GM18909 (cell line): ENCODE data around the gene COL6A2.
"Not testable (repeated sequence)": the region's sequence is repeated elsewhere in the genome, so short reads cannot be mapped to it uniquely, and the experiment has no call there.

Experiments
- ATAC-seq: cut with Tn5 transposase; IDR thresholded peaks from one replicate; pipeline ENCODE4 v1.9.1; 2021; ENCODE audit warnings: mild to moderate bottlenecking; ENCODE audit not compliant: unreplicated experiment, poor library complexity

COL6A2 gene

DNA sequence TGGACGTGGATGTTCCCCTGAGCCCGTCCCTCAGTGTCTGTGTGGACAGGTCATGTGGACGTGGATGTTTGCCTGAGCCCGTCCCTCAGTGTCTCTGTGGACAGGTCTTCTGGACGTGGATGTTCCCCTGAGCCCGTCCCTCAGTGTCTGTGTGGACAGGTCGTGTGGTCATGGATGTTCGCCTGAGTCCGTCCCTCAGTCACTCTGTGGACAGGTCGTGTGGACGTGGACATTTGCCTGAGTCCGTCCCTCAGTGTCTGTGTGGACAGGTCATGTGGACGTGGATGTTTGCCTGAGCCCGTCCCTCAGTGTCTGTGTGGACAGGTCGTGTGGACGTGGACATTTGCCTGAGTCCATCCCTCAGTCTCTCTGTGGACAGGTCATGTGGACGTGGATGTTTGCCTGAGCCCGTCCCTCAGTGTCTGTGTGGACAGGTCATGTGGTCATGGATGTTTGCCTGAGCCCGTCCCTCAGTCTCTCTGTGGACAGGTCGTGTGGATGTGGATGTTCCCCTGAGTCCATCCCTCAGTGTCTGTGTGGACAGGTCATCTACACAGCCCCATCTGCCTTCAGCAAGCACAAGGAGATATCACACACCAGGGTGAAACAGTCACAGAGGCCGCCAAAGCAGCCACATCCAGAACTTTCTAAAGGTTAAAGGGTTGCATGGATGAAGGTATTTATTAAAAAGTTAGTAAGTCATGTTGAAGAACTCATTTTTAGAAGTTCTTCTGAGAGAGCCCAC, 38.0 kb upstream of the COL6A2 start:
- ATAC-seq: not testable (repeated sequence)

DNA sequence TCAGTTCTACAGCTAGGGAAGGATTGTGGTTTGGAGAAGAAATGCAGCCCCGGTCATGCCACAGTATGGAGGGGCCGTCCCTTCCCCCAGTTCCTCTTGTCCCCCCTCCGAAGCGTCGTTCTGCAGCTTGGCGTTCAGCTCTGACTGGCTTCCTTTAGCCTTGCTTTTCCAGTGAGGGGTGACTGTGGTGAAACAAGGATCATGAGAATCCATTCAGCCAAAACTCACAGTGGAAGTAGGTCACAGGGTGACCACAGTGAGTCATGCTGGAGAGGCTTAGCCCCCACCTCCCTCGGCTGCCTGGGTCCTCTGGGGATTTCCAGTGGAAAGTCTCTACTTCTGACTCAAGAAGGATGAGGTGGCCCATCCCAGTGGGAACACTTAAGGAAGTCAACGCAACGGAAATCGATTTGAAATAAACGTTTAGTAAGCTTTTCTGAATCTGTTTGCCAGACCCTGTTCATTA, 37.3 kb upstream of the COL6A2 start:
- ATAC-seq: no peak

DNA sequence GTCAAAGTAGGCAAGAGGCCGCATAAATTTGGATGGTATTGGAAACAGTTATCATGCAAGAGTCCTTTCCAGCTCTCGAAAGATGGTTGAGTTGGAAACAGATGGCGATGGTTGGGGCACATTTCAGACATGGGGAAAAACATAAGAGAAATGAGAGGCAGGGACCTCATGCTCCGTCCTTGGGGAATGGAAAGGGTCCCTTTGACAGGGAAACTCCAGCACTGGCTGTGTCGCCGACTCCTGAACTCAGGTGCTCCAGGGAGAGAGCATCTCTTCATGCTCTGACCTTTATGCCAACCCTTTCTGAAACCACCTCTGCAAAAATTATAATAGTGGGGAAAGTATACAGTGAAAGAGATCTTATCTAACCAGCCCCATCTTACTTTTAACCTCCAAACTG, 36.8 kb upstream of the COL6A2 start:
- ATAC-seq: no peak

DNA sequence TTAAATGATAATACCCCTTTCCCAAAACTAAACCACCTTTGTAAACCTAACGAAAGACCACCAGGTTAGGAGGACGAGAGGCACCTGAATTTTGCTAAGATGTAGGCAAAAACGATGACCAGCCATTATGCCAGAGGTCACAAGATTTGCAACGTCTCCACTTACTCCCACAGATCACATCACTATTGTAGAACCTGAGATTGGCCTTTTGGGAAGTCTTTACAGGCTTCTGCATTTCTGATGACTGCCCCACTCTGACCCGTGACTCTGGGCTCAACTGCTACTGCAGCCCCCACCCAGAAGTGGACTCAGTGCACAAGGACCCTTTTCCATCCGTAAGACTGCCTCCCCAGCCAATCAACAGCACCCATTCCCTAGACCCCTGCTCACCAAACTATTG, 36.4 kb upstream of the COL6A2 start:
- ATAC-seq: no peak

DNA sequence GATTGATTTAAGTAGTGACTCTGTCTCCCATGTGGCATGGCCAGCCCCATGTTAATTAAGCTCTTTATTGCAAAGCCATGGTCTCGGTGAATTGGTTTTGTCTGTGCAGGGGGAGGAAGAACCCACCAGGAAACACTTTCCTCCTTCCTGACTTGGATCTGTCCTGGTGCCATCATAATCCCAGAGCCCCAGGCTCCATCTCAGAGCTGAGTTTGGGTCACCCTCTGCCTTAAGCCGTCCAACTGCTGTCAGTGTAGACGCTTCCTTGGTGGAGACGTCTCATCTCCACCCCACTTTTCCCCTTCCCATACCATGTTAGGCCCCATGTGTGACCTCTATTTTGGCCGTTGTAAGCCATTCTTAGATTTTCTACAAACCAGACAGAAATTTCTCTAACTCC, 36.0 kb upstream of the COL6A2 start:
- ATAC-seq: no peak

DNA sequence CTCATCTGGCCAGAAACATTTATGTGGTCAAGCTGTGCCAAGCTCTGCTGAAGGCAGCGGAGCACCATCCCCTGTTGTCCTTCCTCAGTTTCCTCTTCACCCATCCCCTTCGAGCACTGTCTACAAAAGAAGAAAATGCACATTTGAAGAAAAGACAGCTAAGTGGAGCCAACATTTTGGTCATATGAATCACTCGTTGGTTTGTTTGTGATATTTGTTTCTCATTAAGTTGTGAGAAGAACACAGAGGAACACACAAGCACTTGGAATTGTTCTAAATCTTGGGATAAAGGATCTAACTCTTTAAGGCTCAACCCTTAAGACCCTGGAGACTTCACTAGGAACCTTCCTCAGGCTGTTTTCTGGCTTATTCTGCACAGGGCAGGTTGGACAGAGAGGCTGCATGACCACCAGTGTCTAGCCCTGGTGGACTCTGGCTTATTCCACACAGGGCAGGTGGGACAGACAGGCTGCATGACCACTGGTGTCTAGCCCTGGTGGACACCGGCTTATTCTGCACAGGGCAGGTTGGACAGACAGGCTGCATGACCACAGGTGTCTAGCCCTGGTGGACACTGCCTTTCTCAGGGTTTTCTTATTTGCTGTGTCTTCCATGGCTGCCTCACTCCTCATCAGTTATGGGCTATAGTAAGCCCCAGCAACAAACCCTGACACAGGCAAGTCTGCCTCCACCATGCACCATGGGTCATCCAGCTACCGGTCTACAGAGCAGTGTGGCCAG, 35.3 kb upstream of the COL6A2 start:
- ATAC-seq: no peak

DNA sequence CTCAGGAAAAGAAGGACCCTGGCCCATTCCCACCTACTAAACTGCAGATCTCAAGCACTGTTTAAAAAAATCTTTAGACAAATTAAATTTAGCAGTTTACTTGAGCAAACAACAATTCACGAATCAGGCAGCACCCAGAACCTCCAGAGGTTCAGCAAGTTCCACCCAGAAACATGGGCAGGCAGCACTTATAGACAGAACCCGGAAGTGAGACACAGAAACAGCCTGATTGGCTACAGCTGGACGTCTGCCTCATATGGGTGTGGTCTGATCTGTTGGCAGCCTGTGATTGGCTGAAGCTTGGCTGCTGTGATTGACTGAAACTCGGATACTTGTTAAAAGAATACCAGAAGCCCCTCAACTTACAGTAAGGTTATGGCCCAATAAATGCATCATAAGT, 34.7 kb upstream of the COL6A2 start:
- no peak for ATAC-seq

DNA sequence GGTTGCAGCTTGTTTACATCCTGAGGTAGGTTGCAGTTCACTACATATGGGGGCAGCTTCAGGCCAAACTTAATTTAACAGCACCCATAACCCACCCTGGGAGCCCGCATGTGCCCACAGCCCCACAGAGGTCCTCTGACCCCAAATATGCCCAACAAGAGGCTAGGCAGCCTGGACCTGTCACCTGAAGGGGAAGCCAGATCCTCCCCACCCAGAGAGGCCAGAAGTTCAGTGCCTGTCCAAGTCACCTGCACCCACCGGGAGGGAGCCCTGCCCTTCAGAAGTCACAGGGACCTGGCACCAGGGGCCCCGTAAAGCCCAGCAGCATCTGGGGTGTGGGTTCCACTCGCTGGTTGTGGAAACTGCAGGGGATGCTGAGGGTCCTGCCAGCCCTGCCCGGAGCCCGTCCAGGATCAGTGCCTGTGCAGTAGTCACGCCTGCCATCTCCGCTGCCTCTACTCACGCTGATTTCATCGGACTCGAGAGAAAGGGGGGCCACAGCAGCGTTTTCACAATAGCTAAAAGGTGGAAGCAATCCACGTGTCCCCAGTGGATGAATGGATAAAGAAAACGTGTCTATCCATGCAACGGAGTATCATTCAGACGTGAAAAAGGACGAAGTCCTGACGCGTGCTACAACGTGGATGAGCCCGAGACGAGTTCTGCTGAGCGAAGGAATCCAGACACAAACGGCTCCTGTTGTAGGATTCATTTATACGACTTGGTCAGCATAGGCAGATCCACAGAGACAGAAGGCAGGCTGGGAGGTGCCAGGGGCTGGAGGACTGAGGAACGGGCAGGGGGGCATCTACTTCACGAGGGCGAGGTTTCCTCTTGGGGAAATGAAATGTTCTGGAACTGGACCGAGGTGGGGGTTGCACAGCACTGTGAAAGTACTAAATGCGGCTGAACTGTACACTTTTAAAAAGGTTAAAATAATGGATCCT, 33.9 kb upstream of the COL6A2 start:
- no peak for ATAC-seq

DNA sequence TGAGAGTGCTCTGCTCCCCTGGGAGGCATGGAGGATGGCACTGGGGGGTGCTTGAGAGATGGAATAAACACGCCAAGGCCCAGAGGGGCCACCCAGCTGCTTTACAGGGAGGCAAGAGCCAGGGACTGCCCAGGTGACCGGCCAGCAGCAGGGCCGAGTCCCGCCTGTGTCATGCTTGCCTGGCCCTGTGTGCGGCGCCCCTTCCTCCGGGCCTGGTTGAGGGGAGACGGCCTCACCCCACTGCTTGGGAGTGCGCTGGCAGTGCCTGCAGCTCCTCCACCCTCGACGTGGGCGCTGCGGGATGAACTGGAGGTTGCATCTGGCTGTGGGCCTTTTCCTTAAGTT, 33.1 kb upstream of the COL6A2 start:
- no peak for ATAC-seq

DNA sequence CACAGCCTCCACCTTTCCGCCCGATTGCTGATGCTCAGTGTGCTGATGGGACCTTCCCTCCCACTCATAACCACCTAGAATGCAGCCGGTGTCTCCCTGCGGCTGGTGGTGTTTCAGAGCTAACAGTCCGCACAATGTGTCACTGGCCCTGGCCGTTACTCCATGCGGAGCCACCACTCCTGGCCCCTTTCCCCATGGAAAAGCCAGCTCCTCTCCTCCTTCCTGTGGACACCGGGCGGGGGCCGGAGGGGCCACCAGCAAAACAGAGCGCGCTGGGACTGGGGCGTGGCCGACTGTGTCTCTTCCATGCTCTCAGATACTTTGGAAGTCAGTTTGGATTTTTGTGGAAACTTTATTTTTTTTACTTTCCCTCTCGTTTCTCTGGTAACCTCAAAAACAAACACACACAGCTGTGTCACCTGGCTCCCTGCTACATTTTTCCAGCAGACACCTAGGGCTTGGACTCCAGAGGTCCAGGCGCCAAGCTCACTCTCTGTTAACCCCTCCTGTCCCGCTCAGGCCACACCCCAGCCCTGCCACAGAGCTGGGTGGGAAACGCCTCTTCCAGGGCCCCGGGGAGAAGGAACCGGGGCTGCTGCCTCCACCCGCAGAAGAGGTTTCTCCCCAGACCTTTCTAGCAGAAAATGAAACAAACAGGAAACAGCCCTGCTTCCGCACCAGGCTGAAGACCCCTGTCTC, 32.5 kb upstream of the COL6A2 start:
- ATAC-seq: no peak

DNA sequence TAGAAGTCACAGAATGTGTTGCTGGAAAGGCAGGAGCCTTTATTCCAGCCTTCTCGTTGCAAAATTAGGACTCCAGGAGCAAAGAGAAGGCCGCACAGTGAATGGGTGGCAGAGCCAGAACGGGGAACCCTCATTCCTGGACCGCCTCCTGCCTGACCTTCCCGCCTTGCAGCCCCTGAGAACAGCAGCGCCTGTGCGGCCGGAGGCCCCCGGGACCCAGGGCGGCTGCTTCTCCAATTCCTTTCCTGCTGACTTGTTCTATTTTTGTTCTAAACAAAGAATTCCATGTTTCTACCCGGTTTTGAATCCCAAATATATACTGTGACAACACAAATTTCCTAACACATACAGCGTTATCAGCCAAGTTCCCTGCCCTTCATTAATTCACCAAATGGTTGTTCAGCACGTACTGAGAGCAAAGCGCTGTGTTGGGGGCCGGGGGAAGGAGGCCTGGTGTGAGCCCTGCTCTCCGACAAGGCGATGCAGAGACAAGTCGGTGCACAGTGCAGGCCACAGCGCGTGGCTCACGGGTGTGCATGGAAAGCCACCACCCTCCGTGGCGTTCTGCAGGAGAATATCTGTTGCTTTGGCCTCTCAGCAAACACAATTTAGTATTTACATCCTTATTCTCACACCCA, 31.9 kb upstream of the COL6A2 start:
- ATAC-seq: no peak

DNA sequence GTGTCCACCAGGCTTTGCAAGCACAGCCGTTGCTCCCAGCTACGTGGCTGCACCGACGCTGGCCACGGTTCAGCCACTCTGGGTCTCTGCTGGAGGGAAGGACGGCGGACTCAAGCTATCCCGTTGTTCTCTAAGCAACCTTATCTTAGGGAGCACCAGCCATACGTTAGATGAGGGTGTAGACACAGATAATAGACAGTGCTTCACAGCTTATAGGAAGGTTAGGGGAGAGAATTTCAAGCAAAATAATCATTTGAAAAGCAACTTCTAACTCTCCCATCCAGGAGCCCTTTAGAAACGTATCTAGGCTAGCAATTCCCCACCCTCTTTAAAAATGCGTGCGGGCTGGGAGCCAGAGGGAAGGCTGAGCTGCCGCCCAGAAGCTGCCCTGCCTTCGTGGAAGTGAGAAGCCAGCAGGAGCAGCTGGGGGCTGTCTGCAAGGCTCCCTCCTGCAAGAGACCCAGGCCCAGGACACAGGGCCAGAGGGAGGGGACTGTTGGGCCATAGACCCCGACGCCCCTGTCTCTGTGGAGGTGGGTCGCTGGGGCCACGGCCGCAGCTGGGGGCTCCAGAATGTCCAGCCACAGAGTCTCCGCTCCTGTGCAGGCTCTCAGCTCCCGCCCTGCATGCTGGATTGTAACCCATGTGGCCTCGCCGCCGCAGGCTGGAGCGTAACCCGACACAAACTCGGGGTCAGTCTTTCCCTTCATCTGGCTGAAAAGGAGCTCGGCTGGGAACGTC, 31.2 kb upstream of the COL6A2 start:
- no peak for ATAC-seq

DNA sequence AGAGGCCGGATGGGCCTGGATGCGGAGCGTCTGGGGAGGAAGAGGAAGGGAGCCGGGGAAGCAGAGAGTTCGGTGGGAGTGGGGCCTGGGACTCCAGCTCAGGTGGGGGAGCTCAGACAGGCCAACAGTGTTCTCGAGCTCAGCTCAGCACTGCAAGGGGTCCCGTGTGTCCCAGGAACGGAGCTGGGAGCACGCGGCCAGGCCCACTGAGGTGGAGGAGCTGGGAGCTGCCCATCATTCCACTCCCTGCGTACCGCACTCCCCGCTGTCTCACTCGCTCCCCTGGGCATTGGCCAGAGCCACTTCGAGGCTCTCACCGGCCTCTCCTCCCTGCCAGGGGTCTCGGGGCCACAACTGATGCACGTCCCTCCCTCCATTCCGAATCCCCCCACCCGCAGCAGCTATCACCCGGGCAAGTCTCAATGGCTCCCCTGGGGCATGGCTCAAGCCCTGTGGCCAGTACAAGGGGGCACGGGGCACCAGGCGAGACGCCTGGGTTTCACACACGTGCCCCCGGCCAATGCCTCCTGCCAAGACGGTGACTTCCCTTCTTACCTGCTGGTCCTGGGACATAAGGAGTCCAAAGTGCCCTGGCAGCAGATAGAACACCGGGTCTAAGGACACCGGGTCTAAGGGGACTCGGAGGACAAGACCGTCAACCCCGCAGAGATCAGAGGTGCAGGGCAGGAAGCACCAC, 30.3 kb upstream of the COL6A2 start:
- no peak for ATAC-seq

DNA sequence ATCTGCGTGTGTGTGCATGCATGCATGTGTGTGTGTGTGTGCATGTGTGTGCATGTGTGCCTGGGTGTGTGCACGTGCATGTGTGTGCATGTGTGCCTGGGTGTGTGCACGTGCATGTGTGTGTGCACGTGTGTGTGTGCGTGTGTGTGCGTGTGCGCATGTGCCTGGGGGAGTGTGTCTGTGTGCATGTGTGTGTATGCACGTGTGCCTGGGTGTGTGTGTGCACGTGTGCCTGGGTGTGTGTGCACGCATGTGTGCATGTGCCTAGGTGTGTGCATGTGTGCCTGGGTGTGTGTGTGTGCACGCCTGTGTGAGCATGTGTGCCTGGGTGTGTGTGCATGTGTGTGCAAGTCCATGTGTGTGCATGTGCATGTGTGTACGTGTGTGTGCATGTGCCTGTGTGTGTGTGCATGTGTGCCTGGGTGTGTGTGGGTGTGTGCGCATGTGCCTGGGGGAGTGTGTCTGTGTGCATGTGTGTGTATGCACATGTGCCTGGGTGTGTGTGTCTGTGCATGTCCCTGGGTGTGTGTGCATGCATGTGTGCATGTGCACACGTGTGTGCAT, 29.3 kb upstream of the COL6A2 start:
- no peak for ATAC-seq

DNA sequence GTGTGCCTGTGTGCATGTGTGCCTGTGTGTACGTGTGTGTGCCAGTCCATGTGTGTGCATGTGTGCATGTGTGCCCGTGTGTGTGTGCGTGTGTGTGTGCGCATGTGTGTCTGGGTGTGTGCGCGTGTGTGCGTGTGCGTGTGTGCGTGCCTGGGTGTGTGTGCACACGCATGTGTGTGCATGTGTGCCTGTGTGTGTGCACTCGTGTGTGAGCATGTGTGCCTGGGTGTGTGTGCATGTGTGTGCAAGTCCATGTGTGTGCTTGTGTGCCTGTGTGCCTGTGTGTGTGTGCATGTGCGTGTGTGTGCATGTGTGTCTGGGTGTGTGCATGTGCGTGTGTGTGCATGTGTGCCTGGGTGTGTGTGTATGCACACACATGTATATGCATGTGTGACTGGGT, 28.7 kb upstream of the COL6A2 start:
- no peak for ATAC-seq

DNA sequence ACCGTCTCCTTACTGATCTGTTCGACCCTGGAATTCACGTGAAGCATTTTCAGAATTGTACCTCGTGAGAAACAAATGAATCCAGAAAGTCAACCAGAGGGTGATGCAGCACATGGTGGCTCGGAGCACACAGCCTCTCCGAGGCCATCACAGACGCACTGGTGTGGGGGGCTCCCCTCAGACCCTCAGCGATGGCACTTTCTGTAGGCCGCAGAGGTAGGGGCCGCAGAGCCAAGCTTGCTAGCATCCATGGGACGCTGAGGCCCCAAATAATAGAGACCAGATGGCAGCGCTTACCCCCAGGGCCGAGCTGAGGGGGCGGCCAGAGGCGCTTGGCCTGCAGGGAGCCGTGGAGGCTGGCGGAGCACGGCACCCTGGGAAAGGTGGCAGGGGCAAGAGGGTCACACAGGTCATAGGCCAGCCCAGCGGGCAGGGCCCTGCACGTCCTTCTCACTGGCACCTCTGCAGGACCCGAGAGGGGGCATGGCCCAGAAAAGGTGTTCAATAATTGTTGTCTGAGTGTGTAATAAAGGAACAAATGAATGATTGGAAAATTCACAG, 28.1 kb upstream of the COL6A2 start:
- no peak for ATAC-seq

DNA sequence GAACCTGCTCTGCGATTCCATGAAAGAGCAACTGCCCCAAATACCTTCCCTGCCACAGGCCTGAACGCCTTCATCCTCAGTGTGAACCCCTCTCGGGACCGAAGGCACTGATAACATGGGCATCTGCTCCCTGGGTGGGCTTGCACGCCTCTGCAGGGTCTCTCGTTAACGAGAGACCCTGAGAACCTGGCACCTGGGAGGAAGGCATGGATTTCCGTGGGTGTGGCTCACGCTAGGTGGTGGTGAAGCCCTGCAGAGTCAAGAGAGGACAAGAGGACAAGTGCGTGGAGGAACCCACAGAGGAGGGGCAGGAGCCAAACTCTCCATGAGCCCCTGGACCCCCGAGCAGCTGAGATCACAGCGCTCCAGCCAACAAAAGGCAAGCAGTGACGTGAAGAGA, 26.8 kb upstream of the COL6A2 start:
- ATAC-seq: no peak

DNA sequence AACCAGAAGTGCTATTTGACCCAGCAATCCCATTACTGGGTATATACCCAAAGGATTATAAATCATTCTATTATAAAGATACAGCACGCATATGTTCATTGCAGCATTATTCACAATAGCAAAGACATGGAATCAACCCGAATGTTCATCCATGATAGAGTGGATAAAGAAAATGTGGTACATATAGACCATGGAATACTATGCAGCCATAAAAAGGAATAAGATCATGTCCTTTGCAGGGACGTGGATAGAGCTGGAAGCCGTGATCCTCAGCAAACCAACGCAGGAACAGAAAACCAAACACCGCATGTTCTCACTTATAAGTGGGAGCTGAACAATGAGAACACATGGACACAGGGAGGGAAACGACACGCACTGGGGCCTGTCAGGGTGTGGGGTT, 21.2 kb upstream of the COL6A2 start:
- not testable (repeated sequence) for ATAC-seq
